ENCODE data around the gene SEC31B. TPM values are rescaled to one million over a fixed set of nuclear protein-coding genes. Genes with fewer than 3 reads are reported as not detected.

SEC31B gene
- total RNA-seq, 4 donors from 2014 or later = 2.6 to 11.3 (median 5.8) TPM

DNA sequence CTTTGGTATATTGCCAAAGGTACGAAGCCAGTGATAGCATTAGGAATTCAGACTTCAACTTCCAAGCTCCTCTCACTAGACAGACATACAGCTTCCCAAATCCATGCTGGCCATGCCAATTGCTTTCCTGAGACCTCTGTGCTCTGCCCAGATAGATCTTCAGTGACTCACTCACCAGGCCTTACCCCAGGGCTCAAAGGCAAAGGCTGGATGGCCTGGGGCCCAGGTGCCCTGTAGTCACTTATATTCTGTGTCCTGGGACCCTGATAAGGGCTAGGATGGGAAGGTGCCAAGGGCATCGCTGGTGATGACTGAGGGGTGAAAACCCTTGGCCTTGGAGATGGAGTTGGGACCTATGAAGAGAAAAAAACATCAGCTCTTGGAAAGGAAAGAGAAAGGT, 29.1 kb downstream of the SEC31B start:
- intact Hi-C loops (cut with DNase I; ENCODE audit: low total_unique reads) = no loop called here
- WGBS, 2 donors = 94% methylated on average over 2 of the region's 2 CpGs
- TF ChIP-seq POLR2A (IDR thresholded peaks at IDR 0.05) (no peak), CTCF (IDR thresholded peaks at IDR 0.05) (no peak)
- no peak overlapping the region for H3K4me3 ChIP-seq (ENCODE audit: low read depth, poor library complexity, severe bottlenecking)
- DNase-seq (ENCODE audit: low spot score in 2 of 2) = peak in 1 of 2 donors; percentile 65

GRCh38 chr10:100489396-100489795, 30.3 kb downstream of the SEC31B start:
- intact Hi-C loops (cut with DNase I; ENCODE audit: low total_unique reads) = no loop called here
- no peak overlapping the region for H3K4me3 ChIP-seq (ENCODE audit: low read depth, poor library complexity, severe bottlenecking)
- peak in 1 of 2 donors; percentile 31 for DNase-seq (ENCODE audit: low spot score in 2 of 2)
- WGBS, 2 donors = 81 to 85% methylated on average over 5 of the region's 5 CpGs
- TF ChIP-seq CTCF (IDR thresholded peaks at IDR 0.05) = no peak
- no peak for TF ChIP-seq POLR2A (IDR thresholded peaks at IDR 0.05)

DNA sequence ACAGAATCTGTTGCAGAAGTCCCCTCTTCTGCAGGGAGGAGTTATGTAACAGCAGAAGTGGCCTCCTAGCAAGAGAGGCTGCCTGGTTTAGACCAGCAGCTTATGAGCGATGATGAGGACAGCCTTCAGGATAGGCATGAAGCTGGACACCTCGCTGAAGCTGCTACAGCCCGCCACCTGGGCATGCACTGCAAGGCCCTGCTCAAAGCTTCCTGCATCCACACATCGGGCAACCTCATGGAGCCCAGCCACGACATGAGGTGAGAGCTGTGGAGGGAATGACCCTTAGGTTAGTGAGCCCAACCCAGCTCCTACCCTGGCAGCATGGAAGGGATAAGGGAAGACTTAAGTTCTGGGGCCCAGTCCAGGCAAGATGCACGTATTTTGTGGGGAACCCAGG, 32.1 kb downstream of the SEC31B start:
- peak in 1 of 2 donors; percentile 59 for DNase-seq (ENCODE audit: low spot score in 2 of 2)
- WGBS, 2 donors = 87 to 92% methylated on average over 6 of the region's 6 CpGs
- TF ChIP-seq CTCF (IDR thresholded peaks at IDR 0.05) (no peak), POLR2A (IDR thresholded peaks at IDR 0.05) (no peak)
- no peak overlapping the region for H3K4me3 ChIP-seq (ENCODE audit: low read depth, poor library complexity, severe bottlenecking)
- intact Hi-C loops (cut with DNase I; ENCODE audit: low total_unique reads) = no loop called here

GRCh38 chr10:100485801-100486495, 33.7 kb downstream of the SEC31B start:
- WGBS, 2 donors = 90 to 92% methylated on average over 10 of the region's 10 CpGs
- no peak for TF ChIP-seq CTCF (IDR thresholded peaks at IDR 0.05)
- intact Hi-C loops (cut with DNase I; ENCODE audit: low total_unique reads) = no loop called here
- DNase-seq (ENCODE audit: low spot score in 2 of 2) = peak in 1 of 2 donors; percentile 32
- no peak overlapping the region for H3K4me3 ChIP-seq (ENCODE audit: low read depth, poor library complexity, severe bottlenecking)

GRCh38 chr10:100485366-100485765, 34.3 kb downstream of the SEC31B start:
- 77 to 88% methylated on average over 8 of the region's 8 CpGs for WGBS, 2 donors
- peak in 1 of 2 donors; percentile 34 for DNase-seq (ENCODE audit: low spot score in 2 of 2)
- intact Hi-C loops (cut with DNase I; ENCODE audit: low total_unique reads) = no loop called here
- no peak overlapping the region for H3K4me3 ChIP-seq (ENCODE audit: low read depth, poor library complexity, severe bottlenecking)
- no peak for TF ChIP-seq POLR2A (IDR thresholded peaks at IDR 0.05)
- TF ChIP-seq CTCF (IDR thresholded peaks at IDR 0.05) = no peak

Measured in lower leg skin (tissue), 4 donors.